GM18909 (cell line): ENCODE data around the gene NECTIN2.
"Not testable (repeated sequence)": the region's sequence is repeated elsewhere in the genome, so short reads cannot be mapped to it uniquely, and the experiment has no call there.

ENCODE experiments used
- ATAC-seq: cut with Tn5 transposase; IDR thresholded peaks from one replicate; pipeline ENCODE4 v1.9.1; 2021; ENCODE audit warnings: mild to moderate bottlenecking; ENCODE audit not compliant: unreplicated experiment, poor library complexity

The NECTIN2 gene

GRCh38 chr19:44848812-44849447 lies 2.8 kb downstream of the NECTIN2 start:
- ATAC-seq = no peak

GRCh38 chr19:44850641-44851109 lies 4.6 kb downstream of the NECTIN2 start:
- no peak for ATAC-seq

DNA sequence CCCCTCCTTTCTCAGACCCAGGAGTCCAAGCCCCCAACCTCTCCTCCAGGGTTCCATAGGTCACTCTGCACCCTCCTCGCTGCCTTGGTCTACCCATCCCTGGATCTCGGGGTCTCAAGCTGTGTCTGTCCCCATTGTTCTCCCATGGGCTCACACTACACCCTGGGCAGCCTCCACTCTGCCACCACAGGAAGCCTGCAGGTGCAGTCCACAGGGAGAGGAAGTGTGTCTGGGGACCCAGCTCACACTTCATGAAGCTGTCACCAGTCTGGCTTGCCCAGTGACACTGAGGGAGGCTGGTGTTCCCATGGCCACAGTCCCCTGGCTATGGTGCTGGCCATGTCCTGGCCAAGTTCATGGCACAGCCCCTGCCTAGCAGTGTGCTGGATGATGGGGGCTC lies 5.3 kb downstream of the NECTIN2 start:
- ATAC-seq = no peak

GRCh38 chr19:44855606-44856005 lies 9.5 kb downstream of the NECTIN2 start:
- ATAC-seq = no peak

GRCh38 chr19:44856421-44857083 lies 10.5 kb downstream of the NECTIN2 start:
- no peak for ATAC-seq

- ATAC-seq = no peak
Observed at GRCh38 chr19:44857837-44858236, 11.7 kb downstream of the NECTIN2 start.

GRCh38 chr19:44861576-44861975 lies 15.5 kb downstream of the NECTIN2 start:
- not testable (repeated sequence) for ATAC-seq

GRCh38 chr19:44863990-44864389 lies 17.9 kb downstream of the NECTIN2 start:
- no peak for ATAC-seq

DNA sequence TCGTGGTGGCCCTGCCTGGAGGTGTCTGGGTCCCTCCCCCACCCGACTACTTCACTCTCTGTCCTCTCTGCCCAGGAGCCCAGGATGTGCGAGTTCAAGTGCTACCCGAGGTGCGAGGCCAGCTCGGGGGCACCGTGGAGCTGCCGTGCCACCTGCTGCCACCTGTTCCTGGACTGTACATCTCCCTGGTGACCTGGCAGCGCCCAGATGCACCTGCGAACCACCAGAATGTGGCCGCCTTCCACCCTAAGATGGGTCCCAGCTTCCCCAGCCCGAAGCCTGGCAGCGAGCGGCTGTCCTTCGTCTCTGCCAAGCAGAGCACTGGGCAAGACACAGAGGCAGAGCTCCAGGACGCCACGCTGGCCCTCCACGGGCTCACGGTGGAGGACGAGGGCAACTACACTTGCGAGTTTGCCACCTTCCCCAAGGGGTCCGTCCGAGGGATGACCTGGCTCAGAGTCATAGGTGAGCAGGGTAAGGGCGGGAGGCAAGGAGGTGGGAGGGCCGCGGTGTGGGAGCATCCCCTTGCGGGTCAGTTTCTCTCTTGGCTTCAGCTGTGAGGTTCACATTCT lies 19.2 kb downstream of the NECTIN2 start:
- ATAC-seq = no peak

GRCh38 chr19:44866664-44867063 lies 20.6 kb downstream of the NECTIN2 start:
- no peak for ATAC-seq

DNA sequence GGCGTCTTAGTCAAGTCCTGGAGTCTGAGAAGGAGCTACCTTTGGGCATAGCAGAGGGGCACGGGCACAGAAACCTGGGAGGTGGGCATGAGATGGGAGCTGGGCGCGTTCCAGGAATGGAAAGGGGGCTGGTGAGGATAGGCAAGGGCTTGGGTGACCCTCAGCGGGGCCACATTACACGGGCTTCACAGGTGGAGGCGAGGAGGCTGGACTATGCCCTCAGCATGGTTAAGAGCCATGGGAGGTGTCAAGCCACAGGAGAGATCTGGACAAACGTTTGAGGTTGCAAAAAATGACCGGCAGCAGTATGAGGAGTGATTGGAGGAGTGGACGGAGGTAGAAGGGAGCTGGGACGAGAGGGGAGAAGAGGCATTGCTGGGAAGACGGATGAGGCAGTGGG lies 21.5 kb downstream of the NECTIN2 start:
- ATAC-seq = no peak

DNA sequence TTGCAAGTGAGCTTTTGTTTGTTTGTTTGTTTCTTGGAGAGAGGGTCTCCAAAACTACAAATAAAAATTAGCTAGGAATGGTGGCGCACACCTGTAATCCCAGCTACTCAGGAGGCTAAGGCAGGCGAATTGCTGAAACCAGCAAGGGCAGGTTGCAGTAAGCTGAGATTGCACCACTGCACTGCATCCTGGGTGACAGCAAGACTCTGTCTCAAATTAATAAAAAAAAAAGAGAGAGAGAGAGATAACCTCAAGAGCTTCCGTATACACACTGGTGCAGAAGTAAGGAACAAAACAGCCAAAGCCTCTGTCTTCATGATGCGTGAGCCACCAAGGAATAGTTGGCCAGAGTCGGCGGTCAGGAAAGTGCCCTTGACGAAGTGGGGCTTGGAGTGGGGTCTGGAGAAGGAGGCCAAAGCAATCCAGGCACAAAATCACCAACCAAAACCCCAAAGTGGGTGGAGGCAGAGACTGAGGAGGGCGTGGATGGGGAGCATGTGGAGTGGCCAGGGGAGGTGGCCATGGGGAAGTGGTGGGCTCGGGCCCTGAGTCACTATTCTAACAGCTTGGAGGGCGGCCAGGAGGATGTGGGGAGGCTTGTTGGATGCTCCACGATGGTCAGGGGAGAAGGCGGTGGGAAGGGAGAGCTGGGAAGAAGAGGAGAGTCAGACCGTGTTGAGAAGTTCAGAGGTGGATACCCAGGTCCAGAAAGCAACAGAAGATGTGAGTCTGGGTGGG lies 23.8 kb downstream of the NECTIN2 start:
- no peak for ATAC-seq

DNA sequence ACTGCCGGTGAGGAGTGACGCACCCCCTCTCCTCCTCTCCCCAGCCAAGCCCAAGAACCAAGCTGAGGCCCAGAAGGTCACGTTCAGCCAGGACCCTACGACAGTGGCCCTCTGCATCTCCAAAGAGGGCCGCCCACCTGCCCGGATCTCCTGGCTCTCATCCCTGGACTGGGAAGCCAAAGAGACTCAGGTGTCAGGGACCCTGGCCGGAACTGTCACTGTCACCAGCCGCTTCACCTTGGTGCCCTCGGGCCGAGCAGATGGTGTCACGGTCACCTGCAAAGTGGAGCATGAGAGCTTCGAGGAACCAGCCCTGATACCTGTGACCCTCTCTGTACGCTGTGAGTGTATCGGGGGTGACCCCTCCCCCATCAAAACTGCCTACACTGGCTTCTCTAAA lies 25.7 kb downstream of the NECTIN2 start:
- no peak for ATAC-seq

GRCh38 chr19:44872661-44873060 lies 26.6 kb downstream of the NECTIN2 start:
- no peak for ATAC-seq

DNA sequence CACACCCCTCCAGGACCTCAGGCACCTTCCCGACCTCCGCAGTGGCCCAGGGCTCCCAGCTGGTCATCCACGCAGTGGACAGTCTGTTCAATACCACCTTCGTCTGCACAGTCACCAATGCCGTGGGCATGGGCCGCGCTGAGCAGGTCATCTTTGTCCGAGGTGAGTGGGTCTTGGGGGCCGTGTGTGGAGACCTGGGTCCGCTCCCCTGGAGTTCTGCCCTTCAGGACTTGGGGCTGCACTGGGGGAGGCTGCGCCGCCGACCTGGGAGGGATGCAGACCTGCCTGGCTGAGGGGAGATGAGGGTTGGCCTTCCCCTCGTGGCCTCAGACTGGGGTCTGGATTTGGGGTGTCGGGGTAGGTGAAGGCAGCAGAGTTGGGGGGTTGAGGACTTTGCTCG lies 28.2 kb downstream of the NECTIN2 start:
- ATAC-seq = no peak

DNA sequence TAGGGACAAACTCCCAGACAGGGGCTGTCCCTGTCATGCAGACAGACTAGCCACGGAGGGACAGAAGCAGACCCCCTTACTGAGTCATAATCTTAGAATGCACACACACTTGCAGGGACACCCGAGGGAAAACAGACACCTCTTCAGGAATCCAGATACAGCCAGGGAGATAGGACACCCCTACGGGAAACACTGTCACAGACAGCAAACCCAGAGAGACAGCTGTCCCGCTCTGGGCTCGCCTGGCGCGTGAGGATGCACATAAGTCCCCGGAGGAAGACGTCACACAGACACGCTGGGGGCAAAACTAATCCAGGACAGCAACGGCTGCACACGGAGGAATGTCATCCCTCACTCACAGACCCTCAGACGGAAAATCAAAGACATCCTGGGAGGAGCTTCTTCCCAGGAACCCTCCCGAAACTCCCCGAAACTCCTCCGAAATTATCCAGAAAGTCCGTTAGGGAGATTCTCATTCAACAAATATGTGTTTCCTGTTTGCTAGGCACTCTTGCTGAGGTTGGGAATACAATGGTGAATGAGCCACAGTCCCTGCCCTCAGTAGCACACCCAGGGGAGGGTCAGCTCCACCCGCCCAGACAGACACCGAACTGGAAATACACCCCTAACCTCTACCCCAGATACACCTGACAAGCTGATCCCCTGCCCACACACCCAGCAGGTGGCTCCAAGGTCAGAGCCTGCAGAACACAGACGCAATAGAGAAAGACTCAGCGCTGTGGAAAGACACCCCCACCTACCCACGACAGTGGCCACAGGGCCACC lies 29.8 kb downstream of the NECTIN2 start:
- ATAC-seq = no peak

DNA sequence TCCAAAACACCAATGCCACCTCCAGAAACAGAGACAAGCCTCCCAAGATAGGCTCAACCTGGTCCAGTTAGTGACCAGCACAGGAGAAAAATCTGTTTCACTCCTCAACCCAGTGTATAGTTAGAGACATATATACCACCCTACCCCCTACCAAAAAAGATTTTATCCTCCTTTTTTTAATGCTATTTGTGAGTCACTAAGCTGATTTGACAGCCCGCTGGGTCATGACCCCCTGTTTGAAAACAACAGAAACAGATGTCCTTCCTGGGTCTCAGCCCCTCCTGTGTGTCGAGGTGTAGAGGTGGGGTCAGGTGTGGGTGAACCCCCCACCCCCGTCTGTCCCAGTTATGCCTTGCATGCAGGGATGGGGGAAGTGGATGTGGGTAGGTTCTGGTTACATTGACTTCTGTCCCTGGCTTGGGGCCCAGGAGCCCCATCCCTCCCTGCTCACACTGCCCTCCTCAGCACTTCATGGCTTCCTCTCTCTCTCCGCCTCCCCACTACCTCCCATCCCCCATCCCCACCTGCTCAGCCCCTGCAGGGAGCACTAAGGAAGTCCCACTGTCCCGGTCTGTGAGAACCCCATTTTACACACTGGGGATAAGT lies 30.9 kb downstream of the NECTIN2 start:
- no peak for ATAC-seq

DNA sequence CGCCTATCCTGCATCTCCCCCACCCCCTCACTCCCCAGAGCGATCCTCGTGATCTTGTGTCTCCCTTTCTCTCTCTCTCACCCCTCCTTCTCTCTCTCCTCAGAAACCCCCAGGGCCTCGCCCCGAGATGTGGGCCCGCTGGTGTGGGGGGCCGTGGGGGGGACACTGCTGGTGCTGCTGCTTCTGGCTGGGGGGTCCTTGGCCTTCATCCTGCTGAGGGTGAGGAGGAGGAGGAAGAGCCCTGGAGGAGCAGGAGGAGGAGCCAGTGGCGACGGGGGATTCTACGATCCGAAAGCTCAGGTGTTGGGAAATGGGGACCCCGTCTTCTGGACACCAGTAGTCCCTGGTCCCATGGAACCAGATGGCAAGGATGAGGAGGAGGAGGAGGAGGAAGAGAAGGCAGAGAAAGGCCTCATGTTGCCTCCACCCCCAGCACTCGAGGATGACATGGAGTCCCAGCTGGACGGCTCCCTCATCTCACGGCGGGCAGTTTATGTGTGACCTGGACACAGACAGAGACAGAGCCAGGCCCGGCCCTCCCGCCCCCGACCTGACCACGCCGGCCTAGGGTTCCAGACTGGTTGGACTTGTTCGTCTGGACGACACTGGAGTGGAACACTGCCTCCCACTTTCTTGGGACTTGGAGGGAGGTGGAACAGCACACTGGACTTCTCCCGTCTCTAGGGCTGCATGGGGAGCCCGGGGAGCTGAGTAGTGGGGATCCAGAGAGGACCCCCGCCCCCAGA lies 32.2 kb downstream of the NECTIN2 start:
- no peak for ATAC-seq
